GM12874 (cell line): ENCODE measurements around the gene GLI2.

ENCODE experiments used
- CTCF ChIP-seq: IDR thresholded peaks from 2 replicates; pipeline ENCODE4 v1.5.1; 2011; ENCODE audit warnings: low read depth, mild to moderate bottlenecking, control low read depth, low read length, moderate library complexity; ENCODE audit not compliant: insufficient read depth

GLI2 gene

GRCh38 chr2:120764492-120764891 lies 28.8 kb downstream of the GLI2 start:
- TF ChIP-seq CTCF, result no peak

- no peak for TF ChIP-seq CTCF
These were observed 29.5 kb downstream of the GLI2 start for GRCh38 chr2:120764991-120765677.

DNA sequence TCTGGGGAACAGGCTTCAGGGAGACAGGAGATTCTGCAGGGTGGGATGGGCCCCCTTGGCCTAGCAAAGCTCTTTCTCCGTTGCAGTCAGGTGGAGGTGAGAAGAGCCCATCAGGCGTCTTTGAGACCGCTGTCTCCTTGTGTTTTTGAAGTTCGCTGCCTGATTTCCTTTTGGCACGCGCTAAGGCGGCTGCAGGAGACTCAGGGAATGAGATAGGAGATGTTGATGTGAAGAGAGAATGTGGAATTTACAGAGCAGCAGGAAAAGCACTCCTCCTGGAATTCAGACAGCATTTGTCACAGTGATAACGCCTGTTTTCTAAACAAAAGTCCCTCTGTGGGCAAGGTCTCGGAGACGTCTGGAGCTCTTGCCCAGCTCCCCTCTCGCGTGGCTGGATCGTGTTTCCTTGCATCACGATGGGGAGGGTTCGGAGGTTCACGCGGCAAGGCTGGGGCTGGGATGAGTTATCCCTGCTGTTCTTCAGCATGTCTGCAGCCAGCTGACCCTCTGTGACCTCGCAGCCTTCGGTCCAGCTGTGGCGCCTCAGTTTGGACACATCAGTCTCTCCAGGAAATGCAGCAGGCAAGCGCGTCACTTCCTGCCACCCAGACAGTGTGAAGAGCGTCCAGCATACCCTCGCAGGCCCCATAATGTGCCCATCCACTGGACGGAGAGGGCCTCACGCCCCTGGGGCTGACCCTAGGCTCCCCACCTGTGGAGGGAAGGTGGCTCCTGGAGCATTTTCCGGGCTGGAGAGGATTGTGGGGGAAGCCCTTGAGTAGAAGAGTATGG lies 30.2 kb downstream of the GLI2 start:
- TF ChIP-seq CTCF, result no peak

GRCh38 chr2:120766470-120767351 lies 31.0 kb downstream of the GLI2 start:
- TF ChIP-seq CTCF, result no peak

- TF ChIP-seq CTCF, result no peak
These were observed 31.9 kb downstream of the GLI2 start for GRCh38 chr2:120767486-120768005.

DNA sequence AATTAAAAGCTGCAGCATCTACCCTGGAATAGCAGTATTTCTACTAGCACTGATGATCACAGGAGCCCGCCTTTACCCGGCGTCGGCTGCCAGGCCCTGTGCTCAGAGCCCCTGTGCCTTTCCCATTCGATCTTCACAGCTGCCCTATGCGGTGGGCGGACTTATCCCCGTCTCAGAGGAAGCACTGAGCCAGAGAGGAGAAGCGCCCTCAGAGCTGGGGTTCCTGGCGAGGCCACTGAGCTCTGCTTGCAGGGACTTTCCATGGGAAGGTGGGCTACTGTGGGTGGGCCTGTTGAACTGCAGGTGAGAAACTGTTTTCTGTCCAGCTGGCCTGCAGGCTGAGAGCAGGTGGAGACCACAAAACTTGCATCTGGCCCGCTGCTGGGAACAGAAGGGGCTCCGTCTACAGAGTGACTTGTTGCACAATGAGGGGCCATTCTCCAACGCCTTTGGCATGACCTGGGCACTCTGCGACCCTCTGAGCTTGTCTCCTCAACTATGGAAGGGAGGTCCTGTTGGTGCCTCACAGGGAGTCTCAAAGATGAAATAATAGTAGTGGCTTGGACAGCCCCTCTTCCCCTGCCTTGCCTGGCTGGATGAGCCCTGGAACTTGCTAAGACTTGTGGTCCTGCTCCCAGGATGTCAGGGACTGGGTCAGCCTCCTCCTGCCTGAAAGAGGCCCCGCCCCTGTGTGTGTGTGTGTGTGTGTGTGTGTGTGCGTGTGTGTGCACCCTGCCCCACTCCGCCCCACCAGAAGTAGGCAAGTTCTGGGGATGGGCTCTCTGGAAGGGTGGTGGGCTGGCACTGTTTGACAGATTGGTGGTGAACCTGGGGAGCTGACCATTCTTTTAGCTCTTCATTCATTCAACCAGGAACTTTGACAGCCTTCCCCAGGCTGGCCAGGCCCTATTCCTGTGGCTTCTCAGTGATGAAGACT lies 32.7 kb downstream of the GLI2 start:
- no peak for TF ChIP-seq CTCF
